HCT116 (cell line): ENCODE data around the gene TRIM38. TPM values are rescaled to one million over a fixed set of nuclear protein-coding genes. Genes with fewer than 3 reads are reported as not detected.
A peak's percentile ranks its signal among the peaks of the same experiment; 100 is the strongest.

Source experiments
- ATAC-seq: fragments of 200-7000 bp; cut with Tn5 transposase; 2 replicates; pipeline ENCODE4 v1.9.1; 2020; ENCODE audit warnings: mild to moderate bottlenecking, moderate library complexity
- BruUV-seq: library from RNA; stranded (reverse); fragments of 400-500 nt; replicated peaks from 2 replicates; lab custom pipeline; 2021; lab: Mats Ljungman, UMichigan
- CTCF ChIA-PET: fragments of 300-600 bp; sonication (Branson Sonifier 250); formaldehyde crosslinking; loops from one replicate; lab custom pipeline; 2021; ENCODE audit warnings: antibody characterized with exemption; lab: Charles Lee
- POLR2A ChIA-PET: fragments of 300-600, 350-600 bp; sonication (Branson Sonifier 250); formaldehyde crosslinking; loops from one replicate; lab custom pipeline; 2021; ENCODE audit warnings: antibody characterized with exemption; lab: Charles Lee
- RAD21 ChIA-PET, 2 experiments: fragments of 300-600 bp; sonication (Branson Sonifier 250); formaldehyde crosslinking; loops; one replicate each; lab custom pipeline; 2023; ENCODE audit warnings: low total read pairs in 2 of 2; ENCODE audit not compliant: uncharacterized antibody in 2 of 2, unreplicated experiment in 2 of 2, low non-redundant PET in 1 of 2; lab: Charles Lee
- DNase-seq: peaks from one replicate; pipeline ENCODE4 v3.0.0-alpha.2; 2010; ENCODE audit warnings: low read depth, low spot score
- H2AFZ ChIP-seq: fragments of 200-600 bp; shearing (Covaris generic), sonication (generic); 2 replicates; pipeline ENCODE4 v1.6.1; 2017; ENCODE audit warnings: low read depth, mixed run types, mixed read lengths, antibody characterized with exemption, low read length; ENCODE audit not compliant: poor library complexity, severe bottlenecking
- H3K27ac ChIP-seq: 2 replicates; pipeline ENCODE4 v1.5.1; 2012; ENCODE audit warnings: low read depth, low read length
- H3K27me3 ChIP-seq: fragments of 200-600 bp; sonication (generic); 2 replicates; pipeline ENCODE4 v1.6.1; 2016; ENCODE audit warnings: mixed run types, low read length, mixed read lengths; ENCODE audit not compliant: insufficient read depth
- H3K36me3 ChIP-seq, 2 experiments: fragments of 200-500 bp in 1 of 2; fragments of 200-600 bp in 1 of 2; sonication (Bioruptor generic) in 1 of 2; sonication (generic) in 1 of 2; 2 replicates each; pipeline versions ENCODE4 v1.5.1 to v1.6.1; 2014 to 2016; ENCODE audit warnings: low read length in 2 of 2, inconsistent platforms in 1 of 2, mixed read lengths in 1 of 2, mixed run types in 1 of 2; ENCODE audit not compliant: insufficient read depth in 2 of 2, control insufficient read depth in 1 of 2
- H3K4me1 ChIP-seq, 2 experiments: fragments of 200-600 bp in 1 of 2; sonication (generic) in 1 of 2; 2 replicates each; pipeline versions ENCODE4 v1.5.1 to v1.6.1; 2012 to 2017; ENCODE audit warnings: low read length in 2 of 2, inconsistent platforms in 1 of 2, mild to moderate bottlenecking in 1 of 2, mixed read lengths in 1 of 2, mixed run types in 1 of 2, moderate library complexity in 1 of 2; ENCODE audit not compliant: insufficient read depth in 2 of 2, control insufficient read depth in 1 of 2
- H3K4me2 ChIP-seq: fragments of 200-600 bp; sonication (generic); 2 replicates; pipeline ENCODE4 v1.6.1; 2017; ENCODE audit warnings: mixed run types, low read length, mixed read lengths
- H3K4me3 ChIP-seq, 2 experiments: fragments of 200-600 bp in 1 of 2; sonication (generic) in 1 of 2; replicated peaks in 1 of 2; 2 replicates each; pipeline ENCODE4 v1.5.1; 2011 to 2016; ENCODE audit warnings: low read length in 2 of 2, control low read depth in 1 of 2, low read depth in 1 of 2, mild to moderate bottlenecking in 1 of 2, mixed read lengths in 1 of 2, mixed run types in 1 of 2
- H3K79me2 ChIP-seq: fragments of 200-600 bp; sonication (generic); 2 replicates; pipeline ENCODE4 v1.6.1; 2017; ENCODE audit warnings: mild to moderate bottlenecking, mixed run types, low read length, moderate library complexity, mixed read lengths; ENCODE audit not compliant: insufficient read depth
- H3K9ac ChIP-seq: fragments of 200-600 bp; sonication (generic); 2 replicates; pipeline ENCODE4 v1.6.1; 2016; ENCODE audit warnings: low read length, mixed read lengths
- H3K9me2 ChIP-seq: fragments of 200-600 bp; sonication (generic), shearing (Covaris generic); 2 replicates; pipeline ENCODE4 v1.6.1; 2017; ENCODE audit warnings: mixed run types, mild to moderate bottlenecking, moderate library complexity; ENCODE audit not compliant: insufficient read depth
- H3K9me3 ChIP-seq, 2 experiments: fragments of 200-500 bp in 1 of 2; fragments of 200-600 bp in 1 of 2; sonication (Bioruptor generic) in 1 of 2; sonication (generic) in 1 of 2; 2 replicates each; pipeline ENCODE4 v1.6.1; 2014 to 2017; ENCODE audit warnings: low read length in 2 of 2, mixed read lengths in 2 of 2, inconsistent platforms in 1 of 2, low read depth in 1 of 2, mild to moderate bottlenecking in 1 of 2, mixed run types in 1 of 2, moderate library complexity in 1 of 2; ENCODE audit not compliant: control insufficient read depth in 1 of 2, insufficient read depth in 1 of 2
- H4K20me1 ChIP-seq: fragments of 200-600 bp; sonication (generic), shearing (Covaris generic); 2 replicates; pipeline ENCODE4 v1.6.1; 2017; ENCODE audit warnings: mixed run types, mild to moderate bottlenecking, moderate library complexity; ENCODE audit not compliant: insufficient read depth
- FOSL1 ChIP-seq: IDR thresholded peaks from 2 replicates; pipeline ENCODE4 v1.6.1; 2012; ENCODE audit warnings: low read depth
- RAD21 ChIP-seq: IDR thresholded peaks from 2 replicates; pipeline ENCODE4 v1.6.1; 2012; ENCODE audit warnings: low read depth, mild to moderate bottlenecking
- SP1 ChIP-seq: IDR thresholded peaks from 2 replicates; pipeline ENCODE4 v1.6.1; 2012; ENCODE audit warnings: low read depth
- TCF7L2 ChIP-seq: IDR thresholded peaks from 2 replicates; pipeline ENCODE4 v1.7.0; 2011; ENCODE audit warnings: borderline replicate concordance, inconsistent platforms; ENCODE audit not compliant: insufficient read depth, insufficient read length; ENCODE audit errors: extremely low read depth
- YY1 ChIP-seq: IDR thresholded peaks from 2 replicates; pipeline ENCODE4 v1.6.1; 2011; ENCODE audit warnings: low read length, low read depth, moderate library complexity, mild to moderate bottlenecking; ENCODE audit not compliant: insufficient replicate concordance; ENCODE audit errors: extremely low read depth
- intact Hi-C: fragments of 100-400 bp; cut with micrococcal nuclease; formaldehyde crosslinking; loops from 2 replicates; pipeline ENCODE4 v1.10.0; 2022
- total RNA-seq: library from RNA; stranded (reverse); gene quantifications from one replicate; pipeline ENCODE4 v1.2.1, GENCODE V29; 2021; ENCODE audit not compliant: unreplicated experiment
- TF ChIP-seq, protein P1 (sequence below), 3 experiments: fragments of 200-600 bp in 1 of 3; sonication (generic) in 1 of 3; IDR thresholded peaks in 2 of 3; conservative IDR thresholded peaks in 1 of 3; 2 replicates each; pipeline ENCODE4 v1.5.1; 2012 to 2017; ENCODE audit warnings: low read depth in 2 of 3, low read length in 2 of 3, antibody characterized with exemption in 1 of 3, borderline replicate concordance in 1 of 3, control low read depth in 1 of 3, mild to moderate bottlenecking in 1 of 3, mixed read lengths in 1 of 3, mixed run types in 1 of 3, moderate library complexity in 1 of 3; ENCODE audit not compliant: insufficient read depth in 1 of 3

Gene TRIM38
- total RNA-seq, 1 experiment from 2014 or later, result 9.6 TPM

DNA sequence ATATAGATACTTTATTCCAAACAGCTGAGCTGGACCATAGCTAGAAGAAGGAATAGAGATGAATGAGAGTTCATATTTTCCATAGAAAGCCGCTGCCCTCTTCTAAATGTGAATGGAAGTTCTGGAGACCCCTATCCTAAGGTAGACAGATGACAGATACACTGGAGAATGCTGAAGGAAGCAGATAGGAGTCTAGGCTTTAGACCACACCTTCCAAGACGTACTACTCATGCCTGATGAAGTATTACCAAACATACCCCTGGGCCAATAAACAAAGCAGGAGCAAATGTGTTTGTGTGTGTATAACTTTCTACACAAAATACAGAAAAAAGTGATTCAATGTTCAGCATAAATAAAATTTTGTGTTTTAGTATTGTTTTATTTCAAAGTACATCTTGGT, 23.0 kb upstream of the TRIM38 start:
- no peaks in the 10 kb centered on the region for H3K9me2 ChIP-seq
- ChIA-PET CTCF (interaction anchor here (2.0 kb wide), 1 partner anchor 221 kb away, joined by 8 read pairs; no protein-coding TSS in a partner anchor), RAD21 (no interaction called here), POLR2A (no interaction called here)
- intact Hi-C loops, result no loop called here
- no peak overlapping the region for H3K9ac ChIP-seq
- no peaks in the 10 kb centered on the region for H3K4me1 ChIP-seq
- H3K27me3 ChIP-seq, result no peaks in the 10 kb centered on the region
- no peak overlapping the region for H3K4me2 ChIP-seq
- ATAC-seq (no peak), DNase-seq (no peak)
- no peaks in the 10 kb centered on the region for H3K36me3 ChIP-seq
- BruUV-seq, result no TSS peak
- H3K9me3 ChIP-seq, result no peaks in the 10 kb centered on the region
- no peak for TF ChIP-seq FOSL1
- no peaks in the 10 kb centered on the region for H4K20me1 ChIP-seq
- H3K27ac ChIP-seq, result no peak overlapping the region
- no peak overlapping the region for H2AFZ ChIP-seq
- no peaks in the 10 kb centered on the region for H3K79me2 ChIP-seq
- H3K4me3 ChIP-seq, result no peak overlapping the region

- BruUV-seq, result no TSS peak
- no peaks in the 10 kb centered on the region for H4K20me1 ChIP-seq
- H3K9me3 ChIP-seq, result no peaks in the 10 kb centered on the region
- no peak overlapping the region for H3K4me3 ChIP-seq
- CTCF ChIA-PET, result interaction anchor here (1.4 kb wide), 1 partner anchor 677 kb away, joined by 3 read pairs; no protein-coding TSS in a partner anchor
- no peak overlapping the region for H3K9ac ChIP-seq
- intact Hi-C loops, result loop anchor here (2.0 to 10.0 kb wide), 4 partner anchors 154 to 720 kb away; partner anchors contain the start of gene CARMIL1
- H3K79me2 ChIP-seq, result no peaks in the 10 kb centered on the region
- RAD21 ChIA-PET, result interaction anchor here in 1 of 2 experiments (0.6 kb wide), 1 partner anchor 770 kb away, joined by 4 read pairs; no protein-coding TSS in a partner anchor
- ATAC-seq (peak; percentile 84), DNase-seq (peak; percentile 48)
- H3K27ac ChIP-seq, result no peak overlapping the region
- POLR2A ChIA-PET, result no interaction called here
- H3K4me2 ChIP-seq, result no peak overlapping the region
- peak; percentile 88 for TF ChIP-seq RAD21
- TF ChIP-seq, protein P1, sequence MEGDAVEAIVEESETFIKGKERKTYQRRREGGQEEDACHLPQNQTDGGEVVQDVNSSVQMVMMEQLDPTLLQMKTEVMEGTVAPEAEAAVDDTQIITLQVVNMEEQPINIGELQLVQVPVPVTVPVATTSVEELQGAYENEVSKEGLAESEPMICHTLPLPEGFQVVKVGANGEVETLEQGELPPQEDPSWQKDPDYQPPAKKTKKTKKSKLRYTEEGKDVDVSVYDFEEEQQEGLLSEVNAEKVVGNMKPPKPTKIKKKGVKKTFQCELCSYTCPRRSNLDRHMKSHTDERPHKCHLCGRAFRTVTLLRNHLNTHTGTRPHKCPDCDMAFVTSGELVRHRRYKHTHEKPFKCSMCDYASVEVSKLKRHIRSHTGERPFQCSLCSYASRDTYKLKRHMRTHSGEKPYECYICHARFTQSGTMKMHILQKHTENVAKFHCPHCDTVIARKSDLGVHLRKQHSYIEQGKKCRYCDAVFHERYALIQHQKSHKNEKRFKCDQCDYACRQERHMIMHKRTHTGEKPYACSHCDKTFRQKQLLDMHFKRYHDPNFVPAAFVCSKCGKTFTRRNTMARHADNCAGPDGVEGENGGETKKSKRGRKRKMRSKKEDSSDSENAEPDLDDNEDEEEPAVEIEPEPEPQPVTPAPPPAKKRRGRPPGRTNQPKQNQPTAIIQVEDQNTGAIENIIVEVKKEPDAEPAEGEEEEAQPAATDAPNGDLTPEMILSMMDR (IDR thresholded peaks at IDR 0.05 in 2 of 3, conservative IDR thresholded peaks at IDR 0.05 in 1 of 3; ENCODE audit: borderline replicate concordance in 1 of 3, insufficient read depth in 1 of 3, low read depth in 2 of 3, low read length in 2 of 3), result peak; percentile 42 to 73 (median 60); a peak in 4 of 6 replicates
- TF ChIP-seq YY1, result peak; percentile 18
- no peak for TF ChIP-seq SP1
- TF ChIP-seq TCF7L2, result no peak
- H3K4me1 ChIP-seq, result no peaks in the 10 kb centered on the region
- H2AFZ ChIP-seq, result peak overlapping the region; percentile 7
- no peaks in the 10 kb centered on the region for H3K27me3 ChIP-seq
- H3K36me3 ChIP-seq, result no peaks in the 10 kb centered on the region
- no peaks in the 10 kb centered on the region for H3K9me2 ChIP-seq
These were observed 19.9 kb upstream of the TRIM38 start for GRCh38 chr6:25942561-25943147.
